SK-N-SH (cell line): ENCODE measurements around the gene SLC12A7. TPM values are rescaled to one million over a fixed set of nuclear protein-coding genes. Genes with fewer than 3 reads are reported as not detected.

Experiments
- CTCF ChIA-PET: fragments of 300-600, 350-600 bp; formaldehyde crosslinking; extraction: SDS; loops from one replicate; lab custom pipeline; 2021; lab: Yijun Ruan, JAX
- POLR2A ChIA-PET: fragments of 350-600 bp; sonication (Branson Sonifier 250); formaldehyde crosslinking; extraction: SDS; loops from one replicate; lab custom pipeline; 2020; ENCODE audit warnings: antibody characterized with exemption, inconsistent platforms; lab: Yijun Ruan, JAX
- DNase-seq: peaks from one replicate; pipeline ENCODE4 v3.0.0; 2012
- H2AFZ ChIP-seq: fragments of 200-600 bp; sonication (generic); 2 replicates; pipeline ENCODE4 v1.8.1; 2016; ENCODE audit warnings: antibody characterized with exemption, mild to moderate bottlenecking, low read depth
- H3F3A ChIP-seq: fragments of 200-600 bp; sonication (generic); replicated peaks from 2 replicates; pipeline ENCODE3; 2016; ENCODE audit warnings: antibody characterized with exemption, mild to moderate bottlenecking; ENCODE audit not compliant: insufficient read depth
- H3K27ac ChIP-seq, 2 experiments: fragments of 200-500 bp in 1 of 2; fragments of 200-600 bp in 1 of 2; sonication (Bioruptor generic) in 1 of 2; sonication (generic), shearing (Covaris generic) in 1 of 2; 2 replicates each; pipeline versions ENCODE4 v1.5.1 to v1.6.1; 2014 to 2016; ENCODE audit warnings: low read depth in 2 of 2, inconsistent platforms in 1 of 2, low read length in 1 of 2, mild to moderate bottlenecking in 1 of 2, mixed read lengths in 1 of 2
- H3K27me3 ChIP-seq: fragments of 200-600 bp; sonication (generic), shearing (Covaris generic); 2 replicates; pipeline ENCODE4 v1.6.1; 2016; ENCODE audit warnings: mixed run types; ENCODE audit not compliant: insufficient read depth
- H3K36me3 ChIP-seq, 2 experiments: fragments of 200-500 bp in 1 of 2; fragments of 200-600 bp in 1 of 2; sonication (Bioruptor generic) in 1 of 2; sonication (generic) in 1 of 2; replicated peaks in 1 of 2; 2 replicates each; pipeline versions ENCODE3 to v1.5.1; 2014 to 2016; ENCODE audit warnings: low read length in 1 of 2, mild to moderate bottlenecking in 1 of 2; ENCODE audit not compliant: insufficient read depth in 2 of 2, control insufficient read depth in 1 of 2
- H3K4me1 ChIP-seq, 2 experiments: fragments of 200-500 bp in 1 of 2; fragments of 200-600 bp in 1 of 2; sonication (Bioruptor generic) in 1 of 2; sonication (generic), shearing (Covaris generic) in 1 of 2; 2 replicates each; pipeline versions ENCODE4 v1.5.1 to v1.6.1; 2014 to 2016; ENCODE audit warnings: low read depth in 1 of 2, low read length in 1 of 2, mixed run types in 1 of 2; ENCODE audit not compliant: insufficient read depth in 2 of 2, control insufficient read depth in 1 of 2
- H3K4me2 ChIP-seq: fragments of 200-600 bp; sonication (generic), shearing (Covaris generic); 2 replicates; pipeline ENCODE4 v1.6.1; 2017; ENCODE audit warnings: mixed run types
- H3K4me3 ChIP-seq, 2 experiments: fragments of 200-500 bp in 1 of 2; fragments of 200-600 bp in 1 of 2; sonication (Bioruptor generic) in 1 of 2; sonication (generic), shearing (Covaris generic) in 1 of 2; 2 replicates each; pipeline versions ENCODE4 v1.5.1 to v1.8.1; 2014 to 2016; ENCODE audit warnings: low read depth in 2 of 2, inconsistent platforms in 1 of 2, low read length in 1 of 2, mild to moderate bottlenecking in 1 of 2, mixed read lengths in 1 of 2, moderate library complexity in 1 of 2
- H3K79me2 ChIP-seq: fragments of 200-600 bp; sonication (generic); 2 replicates; pipeline ENCODE4 v1.8.1; 2017; ENCODE audit warnings: mild to moderate bottlenecking; ENCODE audit not compliant: insufficient read depth
- H3K9ac ChIP-seq: fragments of 200-600 bp; sonication (generic); 2 replicates; pipeline ENCODE4 v1.6.1; 2017; ENCODE audit warnings: mixed run types
- H3K9me2 ChIP-seq: fragments of 200-600 bp; sonication (generic); 2 replicates; pipeline ENCODE4 v1.6.1; 2017; ENCODE audit warnings: mixed run types
- H3K9me3 ChIP-seq: fragments of 200-600 bp; sonication (generic); 2 replicates; pipeline ENCODE4 v1.6.1; 2017; ENCODE audit warnings: mixed run types, mild to moderate bottlenecking, moderate library complexity
- H4K20me1 ChIP-seq: fragments of 200-600 bp; sonication (generic); 2 replicates; pipeline ENCODE4 v1.6.1; 2017; ENCODE audit warnings: mild to moderate bottlenecking, mixed run types; ENCODE audit not compliant: insufficient read depth
- CHD2 ChIP-seq: fragments of 150-350 bp; IDR thresholded peaks from 2 replicates; pipeline ENCODE4 v1.6.1; 2018; ENCODE audit warnings: low read length; ENCODE audit not compliant: partially characterized antibody
- ELF1 ChIP-seq: IDR thresholded peaks from 2 replicates; pipeline ENCODE4 v1.4.0; 2012
- EP300 ChIP-seq, 2 experiments: IDR thresholded peaks; 2 replicates each; pipeline versions ENCODE4 v1.4.0 to v1.6.1; 2012; ENCODE audit warnings: borderline replicate concordance in 1 of 2, low read depth in 1 of 2, low read length in 1 of 2
- EZH2phosphoT487 ChIP-seq: fragments of 200-600 bp; sonication (generic); IDR thresholded peaks from 2 replicates; pipeline ENCODE4 v1.6.1; 2017; ENCODE audit warnings: low read depth, mixed run types, mild to moderate bottlenecking, antibody characterized with exemption, moderate library complexity, borderline replicate concordance
- FOXJ3 ChIP-seq: sonication (generic); formaldehyde crosslinking; IDR thresholded peaks from 2 replicates; pipeline ENCODE4 v1.5.1; 2020; ENCODE audit warnings: mild to moderate bottlenecking, missing genetic modification reagents
- FOXM1 ChIP-seq: IDR thresholded peaks from 2 replicates; pipeline ENCODE4 v1.4.0; 2012; ENCODE audit warnings: low read depth, mild to moderate bottlenecking
- GABPA ChIP-seq: IDR thresholded peaks from 2 replicates; pipeline ENCODE4 v1.4.0; 2012; ENCODE audit warnings: low read depth, mild to moderate bottlenecking
- GATA2 ChIP-seq: sonication (generic); formaldehyde crosslinking; IDR thresholded peaks from 2 replicates; pipeline ENCODE4 v1.5.0; 2020; ENCODE audit warnings: mild to moderate bottlenecking, missing genetic modification reagents
- PBX3 ChIP-seq: IDR thresholded peaks from 2 replicates; pipeline ENCODE4; 2012
- POLR2AphosphoS5 ChIP-seq: IDR thresholded peaks from 2 replicates; pipeline ENCODE4 v1.6.1; 2012; ENCODE audit warnings: low read depth, low read length
- RAD21 ChIP-seq: IDR thresholded peaks from 2 replicates; pipeline ENCODE4 v1.6.1; 2012; ENCODE audit warnings: mild to moderate bottlenecking, low read length
- RCOR1 ChIP-seq: fragments of 150-350 bp; IDR thresholded peaks from 2 replicates; pipeline ENCODE4 v1.6.1; 2017; ENCODE audit warnings: antibody characterized with exemption, low read length
- RFX5 ChIP-seq: IDR thresholded peaks from 2 replicates; pipeline ENCODE4 v1.6.1; 2012; ENCODE audit warnings: mild to moderate bottlenecking, improper control_type of control experiment, low read length
- TAF1 ChIP-seq: IDR thresholded peaks from 2 replicates; pipeline ENCODE4 v1.6.1; 2012; ENCODE audit warnings: low read depth, mild to moderate bottlenecking, low read length, moderate library complexity, borderline replicate concordance
- TCF12 ChIP-seq: IDR thresholded peaks from 2 replicates; pipeline ENCODE4 v1.4.0; 2012
- USF1 ChIP-seq: IDR thresholded peaks from 2 replicates; pipeline ENCODE4 v1.4.0; 2012; ENCODE audit warnings: low read depth, borderline replicate concordance
- USF2 ChIP-seq: fragments of 150-350 bp; IDR thresholded peaks from 2 replicates; pipeline ENCODE4 v1.6.1; 2017; ENCODE audit warnings: antibody characterized with exemption, low read length, low read depth, borderline replicate concordance
- ZBTB33 ChIP-seq: IDR thresholded peaks from 2 replicates; pipeline ENCODE4 v1.4.0; 2012; ENCODE audit warnings: low read depth, borderline replicate concordance
- WGBS: methylation state at CpG from one replicate; pipeline ENCODE4 v1.1.6; 2017; ENCODE audit warnings: low lambda C conversion rate; 5-methylcytosine and 5-hydroxymethylcytosine counted together
- polyA plus RNA-seq, 3 experiments: library from polyadenylated mRNA; depleted of rRNA; stranded (reverse); fragments of >200 nt; gene quantifications; 2 replicates each; pipeline ENCODE4 v1.2.3, GENCODE V29; 2012

SLC12A7 gene
- polyA plus RNA-seq, 1 of the 3 experiments (the other 2 are of a cell fraction) = 2.6 TPM

- Histone ChIP-seq H3K79me2 (no peaks in the 10 kb centered on the region), H2AFZ (no peak overlapping the region), H3K4me2 (no peak overlapping the region), H3K27ac (no peak overlapping the region), H3K9me3 (no peaks in the 10 kb centered on the region), H4K20me1 (no peaks in the 10 kb centered on the region), H3K36me3 (no peaks in the 10 kb centered on the region), H3K9me2 (no peaks in the 10 kb centered on the region), H3K9ac (no peak overlapping the region), H3K4me1 (peaks cover 0 to 12% of the 10 kb centered on the region in 2 experiments; a peak in 2 of 4 replicates), H3K27me3 (no peaks in the 10 kb centered on the region), H3F3A (no peaks in the 10 kb centered on the region), H3K4me3 (no peak overlapping the region)
- 33% methylated on average over 3 of the region's 19 CpGs for WGBS
- no peak for DNase-seq
- POLR2A ChIA-PET = no interaction called here
- CTCF ChIA-PET = interaction anchor here (0.6 to 1.6 kb wide), 2 partner anchors 54 to 194 kb away, joined by 3 to 4 read pairs; no protein-coding TSS in a partner anchor
- TF ChIP-seq USF2 (no peak), TAF1 (no peak), RCOR1 (no peak), EP300 (IDR thresholded peaks at IDR 0.05; ENCODE audit: borderline replicate concordance in 1 of 2, low read depth in 1 of 2, low read length in 1 of 2) (no peak), ELF1 (no peak), POLR2AphosphoS5 (no peak), EZH2phosphoT487 (no peak), FOXJ3 (CRISPR knock-in tag) (no peak), RFX5 (no peak), RAD21 (no peak), GABPA (no peak), ZBTB33 (no peak), TCF12 (no peak), GATA2 (no peak), PBX3 (no peak), FOXM1 (no peak), CHD2 (no peak), USF1 (no peak)
These were observed 2.1 kb upstream of the SLC12A7 start for GRCh38 chr5:1113805-1114586.
